IMR-90 (cell line): ENCODE data around the gene ZNF609. TPM values are rescaled to one million over a fixed set of nuclear protein-coding genes. Genes with fewer than 3 reads are reported as not detected.

Experiments used
- ATAC-seq: fragments of 200-7000 bp; cut with Tn5 transposase; 2 replicates; pipeline ENCODE4 v1.9.1; 2020; ENCODE audit warnings: low read depth, mild to moderate bottlenecking, moderate library complexity
- BruUV-seq: library from RNA; stranded (reverse); fragments of 400-500 nt; replicated peaks from 2 replicates; lab custom pipeline; 2021; lab: Mats Ljungman, UMichigan
- CTCF ChIA-PET: fragments of 300-600 bp; formaldehyde crosslinking; extraction: SDS; loops from one replicate; lab custom pipeline; 2021; ENCODE audit warnings: antibody characterized with exemption; lab: Yijun Ruan, JAX
- POLR2A ChIA-PET: fragments of 300-600 bp; sonication (Branson Sonifier 250); formaldehyde crosslinking; loops from one replicate; lab custom pipeline; 2022; ENCODE audit warnings: antibody characterized with exemption; ENCODE audit not compliant: unreplicated experiment; lab: Charles Lee
- DNase-seq: peaks from one replicate; pipeline ENCODE4 v3.0.0; 2013
- H2AFZ ChIP-seq: replicated peaks from 2 replicates; pipeline ENCODE3; 2013; ENCODE audit warnings: low read length, mild to moderate bottlenecking; ENCODE audit not compliant: poor library complexity
- H2AK5ac ChIP-seq: 2 replicates; pipeline ENCODE4 v1.6.1; 2013; ENCODE audit warnings: low read depth, low read length, inconsistent platforms
- H2AK9ac ChIP-seq: replicated peaks from 2 replicates; pipeline ENCODE3; 2013; ENCODE audit warnings: mild to moderate bottlenecking, low read depth, low read length, moderate library complexity; ENCODE audit not compliant: poor library complexity
- H2BK120ac ChIP-seq: 2 replicates; pipeline ENCODE4 v1.6.1; 2013; ENCODE audit warnings: low read depth, low read length, inconsistent platforms
- H2BK15ac ChIP-seq: 3 replicates; pipeline ENCODE4 v1.6.1; 2013; ENCODE audit warnings: low read depth, low read length, inconsistent platforms
- H2BK20ac ChIP-seq: 2 replicates; pipeline ENCODE4 v1.6.1; 2013; ENCODE audit warnings: low read depth, mild to moderate bottlenecking, inconsistent platforms, low read length, moderate library complexity
- H2BK5ac ChIP-seq: 2 replicates; pipeline ENCODE4 v1.6.1; 2013; ENCODE audit warnings: mild to moderate bottlenecking, low read depth, low read length, inconsistent platforms; ENCODE audit not compliant: poor library complexity, severe bottlenecking
- H3K14ac ChIP-seq: replicated peaks from 2 replicates; pipeline ENCODE4 v1.6.1; 2013; ENCODE audit warnings: low read depth, low read length, inconsistent platforms
- H3K18ac ChIP-seq: 2 replicates; pipeline ENCODE4 v1.6.1; 2013; ENCODE audit warnings: low read depth, low read length, control low read depth
- H3K23ac ChIP-seq: 2 replicates; pipeline ENCODE4 v1.6.1; 2013; ENCODE audit warnings: low read depth, low read length, inconsistent platforms
- H3K27ac ChIP-seq: 2 replicates; pipeline ENCODE4 v1.5.1; 2013; ENCODE audit warnings: mild to moderate bottlenecking, control low read depth, low read length; ENCODE audit not compliant: insufficient read depth
- H3K27me3 ChIP-seq: 2 replicates; pipeline ENCODE4 v1.6.1; 2013; ENCODE audit warnings: low read length; ENCODE audit not compliant: control insufficient read depth, insufficient read depth
- H3K36me3 ChIP-seq: 2 replicates; pipeline ENCODE4 v1.6.1; 2013; ENCODE audit warnings: low read length, mixed read lengths; ENCODE audit not compliant: control insufficient read depth, insufficient read depth
- H3K4ac ChIP-seq: 2 replicates; pipeline ENCODE4 v1.6.1; 2013; ENCODE audit warnings: low read depth, low read length, inconsistent platforms
- H3K4me1 ChIP-seq: 2 replicates; pipeline ENCODE4 v1.6.1; 2013; ENCODE audit warnings: low read length, mixed read lengths; ENCODE audit not compliant: control insufficient read depth, insufficient read depth
- H3K4me2 ChIP-seq: 2 replicates; pipeline ENCODE4 v1.6.1; 2013; ENCODE audit warnings: low read depth, mild to moderate bottlenecking, control low read depth, low read length, moderate library complexity
- H3K4me3 ChIP-seq: 2 replicates; pipeline ENCODE4 v1.5.1; 2013; ENCODE audit warnings: low read depth, mild to moderate bottlenecking, control low read depth, low read length, moderate library complexity; ENCODE audit not compliant: insufficient read depth
- H3K56ac ChIP-seq: 2 replicates; pipeline ENCODE4 v1.6.1; 2013; ENCODE audit warnings: low read length, inconsistent platforms; ENCODE audit not compliant: insufficient read depth; ENCODE audit errors: extremely low read depth
- H3K79me1 ChIP-seq, 2 experiments: 2 replicates each; pipeline ENCODE4 v1.6.1; 2013; ENCODE audit warnings: low read length in 2 of 2, inconsistent platforms in 1 of 2, low read depth in 1 of 2
- H3K9ac ChIP-seq: 2 replicates; pipeline ENCODE4 v1.6.1; 2013; ENCODE audit warnings: low read depth, low read length, control low read depth
- H3K9me1 ChIP-seq: 2 replicates; pipeline ENCODE4 v1.6.1; 2013; ENCODE audit warnings: low read length, inconsistent platforms; ENCODE audit not compliant: insufficient read depth
- H3K9me3 ChIP-seq: 2 replicates; pipeline ENCODE4 v1.6.1; 2013; ENCODE audit warnings: low read length; ENCODE audit not compliant: control insufficient read depth, insufficient read depth
- H4K20me1 ChIP-seq: 2 replicates; pipeline ENCODE4 v1.6.1; 2013; ENCODE audit warnings: low read length, inconsistent platforms; ENCODE audit not compliant: insufficient read depth
- H4K5ac ChIP-seq: 2 replicates; pipeline ENCODE4 v1.6.1; 2013; ENCODE audit warnings: mild to moderate bottlenecking, low read depth, low read length, control low read depth
- H4K8ac ChIP-seq, 2 experiments: 2 replicates each; pipeline ENCODE4 v1.6.1; 2013; ENCODE audit warnings: low read depth in 2 of 2, low read length in 2 of 2, control low read depth in 1 of 2, inconsistent platforms in 1 of 2
- H4K91ac ChIP-seq: 2 replicates; pipeline ENCODE4 v1.6.1; 2013; ENCODE audit warnings: low read depth, low read length, inconsistent platforms; ENCODE audit not compliant: insufficient read depth
- BHLHE40 ChIP-seq: fragments of 150-350 bp; IDR thresholded peaks from 2 replicates; pipeline ENCODE4 v1.6.1; 2016; ENCODE audit warnings: mild to moderate bottlenecking, low read depth, low read length
- CEBPB ChIP-seq: IDR thresholded peaks from 2 replicates; pipeline ENCODE4 v1.6.1; 2012; ENCODE audit warnings: low read depth, low read length, improper control_type of control experiment
- CHD1 ChIP-seq: IDR thresholded peaks from 2 replicates; pipeline ENCODE4 v1.6.1; 2012; ENCODE audit warnings: low read depth, low read length, improper control_type of control experiment
- FOS ChIP-seq: fragments of 150-350 bp; IDR thresholded peaks from 2 replicates; pipeline ENCODE4 v1.6.1; 2016; ENCODE audit warnings: low read depth, low read length
- MAZ ChIP-seq: IDR thresholded peaks from 2 replicates; pipeline ENCODE4 v1.6.1; 2012; ENCODE audit warnings: low read depth, mild to moderate bottlenecking, low read length, improper control_type of control experiment, moderate library complexity, borderline replicate concordance
- MXI1 ChIP-seq: IDR thresholded peaks from 2 replicates; pipeline ENCODE4 v1.6.1; 2012; ENCODE audit warnings: low read depth, mild to moderate bottlenecking, low read length, moderate library complexity, borderline replicate concordance
- NFE2L2 ChIP-seq: fragments of 150-350 bp; IDR thresholded peaks from 2 replicates; pipeline ENCODE4 v1.6.1; 2016; ENCODE audit warnings: low read depth, mild to moderate bottlenecking, low read length
- RAD21 ChIP-seq: IDR thresholded peaks from 2 replicates; pipeline ENCODE4 v1.6.1; 2012; ENCODE audit warnings: low read length, improper control_type of control experiment
- RCOR1 ChIP-seq: IDR thresholded peaks from 2 replicates; pipeline ENCODE4 v1.6.1; 2012; ENCODE audit warnings: mild to moderate bottlenecking, low read length, improper control_type of control experiment; ENCODE audit not compliant: insufficient replicate concordance
- RFX5 ChIP-seq: IDR thresholded peaks from 2 replicates; pipeline ENCODE4 v1.8.0; 2012; ENCODE audit warnings: low read depth, mild to moderate bottlenecking, low read length, moderate library complexity
- SMC3 ChIP-seq: fragments of 150-350 bp; IDR thresholded peaks from 2 replicates; pipeline ENCODE4 v1.6.1; 2016; ENCODE audit warnings: low read depth, mild to moderate bottlenecking, antibody characterized with exemption, low read length, moderate library complexity
- WGBS, 2 experiments: methylation state at CpG; one replicate each; pipeline versions ENCODE4 v1.1.5 to v1.1.7; 2013; ENCODE audit warnings: missing lambda C conversion rate in 2 of 2; ENCODE audit not compliant: insufficient read length in 1 of 2; ENCODE audit errors: extremely low coverage in 2 of 2; 5-methylcytosine and 5-hydroxymethylcytosine counted together
- dilution Hi-C: fragments of 300-500 bp; cut with HindIII; formaldehyde crosslinking; loops from one replicate; pipeline ENCODE4 v1.14.3; 2018; ENCODE audit warnings: low sequenced_read_pairs; ENCODE audit not compliant: unreplicated experiment
- in situ Hi-C: fragments of 300-500 bp; cut with MboI; formaldehyde crosslinking; loops from 3 replicates; pipeline ENCODE4 v1.14.3; 2019; ENCODE audit warnings: low sequenced_read_pairs, inconsistent platforms, mixed read lengths
- intact Hi-C: fragments of 100-400 bp; cut with micrococcal nuclease; formaldehyde crosslinking; loops from 2 replicates; pipeline ENCODE4 v1.10.0; 2022
- polyA plus RNA-seq, 3 experiments: library from polyadenylated mRNA; depleted of rRNA; stranded (reverse); fragments of >200 nt; gene quantifications; 2 replicates each; pipeline ENCODE4 v1.2.3, GENCODE V29; 2012; ENCODE audit warnings: low replicate concordance in 1 of 3
- total RNA-seq: library from RNA; depleted of rRNA; stranded (reverse); fragments of >200 nt; gene quantifications from 2 replicates; pipeline ENCODE4 v1.2.3, GENCODE V29; 2012
- TF ChIP-seq, protein P1 (sequence below): fragments of 150-350 bp; IDR thresholded peaks from 2 replicates; pipeline ENCODE4 v1.6.1; 2017; ENCODE audit warnings: mild to moderate bottlenecking, antibody characterized with exemption, low read length, low read depth
- TF ChIP-seq, protein P2 (sequence below): fragments of 150-350 bp; IDR thresholded peaks from 2 replicates; pipeline ENCODE4 v1.6.1; 2016; ENCODE audit warnings: low read depth, mild to moderate bottlenecking, low read length, moderate library complexity, borderline replicate concordance
- TF ChIP-seq, protein P3 (sequence below): conservative IDR thresholded peaks from 2 replicates; pipeline ENCODE4 v1.5.1; 2012; ENCODE audit warnings: mild to moderate bottlenecking, low read depth, low read length, improper control_type of control experiment

The ZNF609 gene
- total and polyA plus RNA-seq, 2 of the 4 experiments (the other 2 are of a cell fraction): 10.4 to 12.5 TPM

DNA sequence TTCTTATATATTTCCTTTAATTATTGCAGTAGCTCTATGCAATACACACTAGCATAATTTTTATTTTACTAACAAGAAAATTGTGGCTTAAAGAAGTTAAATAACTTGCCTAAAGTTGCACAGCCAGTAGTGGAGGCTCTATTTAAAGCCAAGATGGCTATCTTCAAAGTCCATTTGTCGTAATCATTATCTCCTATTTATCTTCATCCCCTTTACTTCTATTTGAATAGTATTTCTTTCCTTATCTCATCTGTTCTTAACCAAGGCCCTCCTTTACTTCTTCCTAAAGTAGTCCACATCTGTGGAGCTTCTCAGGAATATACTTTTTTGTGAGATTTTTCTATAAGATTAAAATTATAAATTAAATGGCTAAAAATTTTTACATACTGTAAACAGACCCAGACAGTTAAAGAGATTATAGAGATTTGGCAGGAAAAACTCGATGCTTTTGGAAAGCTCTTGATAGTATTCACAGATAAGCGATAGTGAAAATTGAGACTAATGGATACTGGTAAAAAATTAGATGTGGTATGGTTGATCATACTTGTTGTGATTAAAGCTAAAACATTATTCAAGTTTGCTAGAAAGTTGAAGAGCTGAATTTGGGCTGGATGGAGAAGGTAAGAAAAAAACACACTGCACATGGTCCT, 129.2 kb downstream of the ZNF609 start:
- Histone ChIP-seq H3K9me3 (no peaks in the 10 kb centered on the region), H2AFZ (no peak overlapping the region), H3K36me3 (no peaks in the 10 kb centered on the region), H3K27ac (no peak overlapping the region), H2BK15ac (no peak overlapping the region), H2BK20ac (no peak overlapping the region), H3K9me1 (peaks cover 11% of the 10 kb centered on the region; the same call in 1 of the 2 replicates), H2AK9ac (no peak overlapping the region), H3K4me1 (peaks cover 7% of the 10 kb centered on the region), H3K4me2 (no peak overlapping the region), H3K4ac (no peak overlapping the region), H3K79me1 (peaks cover 43 to 68% of the 10 kb centered on the region in 2 experiments), H4K8ac (no peak overlapping the region), H2BK5ac (no peak overlapping the region), H4K91ac (no peak overlapping the region), H3K27me3 (no peaks in the 10 kb centered on the region), H3K14ac (no peak overlapping the region), H3K23ac (no peak overlapping the region), H3K4me3 (no peak overlapping the region), H4K20me1 (peaks cover 42% of the 10 kb centered on the region), H3K56ac (no peak overlapping the region), H4K5ac (no peak overlapping the region), H3K18ac (no peak overlapping the region), H2BK120ac (no peak overlapping the region), H2AK5ac (no peak overlapping the region), H3K9ac (no peak overlapping the region)
- dilution Hi-C loops: no loop called here
- no TSS peak for BruUV-seq
- POLR2A ChIA-PET: no interaction called here
- no peak for DNase-seq
- CTCF ChIA-PET: interaction anchor here (0.6 kb wide), 1 partner anchor 437 kb away, joined by 3 read pairs; no protein-coding TSS in a partner anchor
- WGBS, 2 experiments: 20 to 100% methylated on average over 1 of the region's 3 CpGs
- intact Hi-C loops: no loop called here
- no peak for TF ChIP-seq SMC3
- no peak for TF ChIP-seq CEBPB
- no peak for TF ChIP-seq NFE2L2
- no peak for TF ChIP-seq CHD1
- no peak for TF ChIP-seq BHLHE40
- TF ChIP-seq, protein P1, sequence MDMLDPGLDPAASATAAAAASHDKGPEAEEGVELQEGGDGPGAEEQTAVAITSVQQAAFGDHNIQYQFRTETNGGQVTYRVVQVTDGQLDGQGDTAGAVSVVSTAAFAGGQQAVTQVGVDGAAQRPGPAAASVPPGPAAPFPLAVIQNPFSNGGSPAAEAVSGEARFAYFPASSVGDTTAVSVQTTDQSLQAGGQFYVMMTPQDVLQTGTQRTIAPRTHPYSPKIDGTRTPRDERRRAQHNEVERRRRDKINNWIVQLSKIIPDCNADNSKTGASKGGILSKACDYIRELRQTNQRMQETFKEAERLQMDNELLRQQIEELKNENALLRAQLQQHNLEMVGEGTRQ: no peak
- TF ChIP-seq, protein P2, sequence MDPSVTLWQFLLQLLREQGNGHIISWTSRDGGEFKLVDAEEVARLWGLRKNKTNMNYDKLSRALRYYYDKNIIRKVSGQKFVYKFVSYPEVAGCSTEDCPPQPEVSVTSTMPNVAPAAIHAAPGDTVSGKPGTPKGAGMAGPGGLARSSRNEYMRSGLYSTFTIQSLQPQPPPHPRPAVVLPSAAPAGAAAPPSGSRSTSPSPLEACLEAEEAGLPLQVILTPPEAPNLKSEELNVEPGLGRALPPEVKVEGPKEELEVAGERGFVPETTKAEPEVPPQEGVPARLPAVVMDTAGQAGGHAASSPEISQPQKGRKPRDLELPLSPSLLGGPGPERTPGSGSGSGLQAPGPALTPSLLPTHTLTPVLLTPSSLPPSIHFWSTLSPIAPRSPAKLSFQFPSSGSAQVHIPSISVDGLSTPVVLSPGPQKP: no peak
- TF ChIP-seq FOS: no peak
- no peak for TF ChIP-seq MXI1
- TF ChIP-seq, protein P3, sequence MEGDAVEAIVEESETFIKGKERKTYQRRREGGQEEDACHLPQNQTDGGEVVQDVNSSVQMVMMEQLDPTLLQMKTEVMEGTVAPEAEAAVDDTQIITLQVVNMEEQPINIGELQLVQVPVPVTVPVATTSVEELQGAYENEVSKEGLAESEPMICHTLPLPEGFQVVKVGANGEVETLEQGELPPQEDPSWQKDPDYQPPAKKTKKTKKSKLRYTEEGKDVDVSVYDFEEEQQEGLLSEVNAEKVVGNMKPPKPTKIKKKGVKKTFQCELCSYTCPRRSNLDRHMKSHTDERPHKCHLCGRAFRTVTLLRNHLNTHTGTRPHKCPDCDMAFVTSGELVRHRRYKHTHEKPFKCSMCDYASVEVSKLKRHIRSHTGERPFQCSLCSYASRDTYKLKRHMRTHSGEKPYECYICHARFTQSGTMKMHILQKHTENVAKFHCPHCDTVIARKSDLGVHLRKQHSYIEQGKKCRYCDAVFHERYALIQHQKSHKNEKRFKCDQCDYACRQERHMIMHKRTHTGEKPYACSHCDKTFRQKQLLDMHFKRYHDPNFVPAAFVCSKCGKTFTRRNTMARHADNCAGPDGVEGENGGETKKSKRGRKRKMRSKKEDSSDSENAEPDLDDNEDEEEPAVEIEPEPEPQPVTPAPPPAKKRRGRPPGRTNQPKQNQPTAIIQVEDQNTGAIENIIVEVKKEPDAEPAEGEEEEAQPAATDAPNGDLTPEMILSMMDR: no peak
- TF ChIP-seq MAZ: no peak
- TF ChIP-seq RFX5: no peak
- no peak for TF ChIP-seq RAD21
- no peak for TF ChIP-seq RCOR1
- in situ Hi-C loops: no loop called here
- no peak for ATAC-seq
